ENCODE measurements around the gene MRC2. TPM values are rescaled to one million over a fixed set of nuclear protein-coding genes. Genes with fewer than 3 reads are reported as not detected.
"Not testable (repeated sequence)": the region's sequence is repeated elsewhere in the genome, so short reads cannot be mapped to it uniquely, and the experiment has no call there.

MRC2 gene
- polyA plus RNA-seq, 3 donors: 0.04 TPM; not detected in 2

DNA sequence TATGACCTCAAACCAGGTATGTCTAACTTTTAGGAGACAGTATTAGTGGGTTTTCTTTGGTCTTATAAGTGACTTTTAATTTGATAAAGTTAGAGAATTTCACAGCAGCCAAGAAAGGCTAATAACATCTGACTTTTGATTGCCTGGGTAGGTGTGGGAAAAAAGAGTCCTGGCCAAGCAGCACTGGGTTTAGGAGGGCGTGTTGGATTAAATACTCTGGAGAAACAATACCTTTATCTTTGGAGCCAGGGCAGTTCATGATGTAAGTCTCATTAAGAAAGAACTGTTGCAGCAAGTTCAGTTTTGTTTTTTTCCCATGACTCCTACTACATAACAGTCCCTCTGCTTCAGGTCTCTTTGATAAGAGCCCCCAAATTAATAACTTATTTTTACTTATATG lies 26.7 kb upstream of the MRC2 start:
- Histone ChIP-seq H3K27me3 (ENCODE audit: control insufficient read depth in 2 of 2, insufficient read depth in 2 of 2, low read length in 2 of 2) (no peaks in the 10 kb centered on the region), H3K4me3 (replicated peaks in 1 of 3; ENCODE audit: low read depth in 2 of 3, low read length in 3 of 3) (no peak overlapping the region), H3K9ac (ENCODE audit: insufficient read depth, low read length, poor library complexity, severe bottlenecking) (no peak overlapping the region), H3K9me3 (replicated peaks in 1 of 2; ENCODE audit: control insufficient read depth in 1 of 2, insufficient read depth in 1 of 2, low read length in 2 of 2) (no peaks in the 10 kb centered on the region), H3K79me2 (ENCODE audit: insufficient read depth, low read length) (no peaks in the 10 kb centered on the region), H3K4me1 (ENCODE audit: control insufficient read depth in 1 of 2, insufficient read depth in 2 of 2, low read length in 2 of 2) (no peaks in the 10 kb centered on the region), H3K4me2 (replicated peaks; ENCODE audit: extremely low read depth, low read length, poor library complexity, severe bottlenecking) (no peak overlapping the region), H3K27ac (ENCODE audit: low read depth in 1 of 2, low read length in 2 of 2) (no peak overlapping the region), H2AFZ (ENCODE audit: insufficient read depth, low read depth, low read length, poor library complexity, severe bottlenecking) (no peak overlapping the region), H4K20me1 (ENCODE audit: insufficient read depth, low read length) (peaks cover 3% of the 10 kb centered on the region), H3K36me3 (replicated peaks in 1 of 2; ENCODE audit: control insufficient read depth in 1 of 2, insufficient read depth in 2 of 2, low read length in 2 of 2) (peaks cover 75 to 98% of the 10 kb centered on the region in 2 donors)
- DNase-seq: no peak
- intact Hi-C loops (cut with micrococcal nuclease): no loop called here
- Mint-ChIP-seq H3K27ac (no peak overlapping the region), H3K4me1 (no peaks in the 10 kb centered on the region), H3K9me3 (peaks cover 0 to 4% (median 0%) of the 10 kb centered on the region in 7 donors), H3K36me3 (peaks cover 74 to 89% of the 10 kb centered on the region in 2 donors), H3K4me3 (no peak overlapping the region), H3K27me3 (ENCODE audit: low read depth in 3 of 3) (peaks cover 0 to 1% (median 1%) of the 10 kb centered on the region in 3 donors)
- no peak for TF ChIP-seq CTCF (IDR thresholded peaks at IDR 0.05)
- no CpG with 5 or more reads among the region's 1 CpG for WGBS (ENCODE audit: insufficient coverage)

DNA sequence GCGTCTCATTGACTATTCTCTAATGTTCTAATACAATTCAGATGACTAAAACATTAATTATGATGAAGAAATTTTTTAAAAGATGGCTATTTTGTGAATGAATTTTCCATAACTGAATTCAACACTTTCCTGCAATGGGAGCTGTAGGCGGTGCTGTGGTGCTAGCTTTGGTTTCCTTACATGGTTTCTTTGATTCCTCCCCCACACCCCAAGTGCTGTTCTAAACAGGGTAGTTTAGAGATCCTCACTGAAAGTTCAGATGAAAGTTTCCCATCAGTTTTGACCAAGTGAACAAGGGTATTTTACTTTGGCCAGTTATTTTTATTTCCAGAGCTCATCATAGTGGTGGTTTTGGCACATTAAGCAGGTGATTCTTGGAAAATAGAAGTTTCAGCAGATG lies 26.0 kb upstream of the MRC2 start:
- H3K36me3 Mint-ChIP-seq: peaks cover 75 to 89% of the 10 kb centered on the region in 2 donors

GRCh38 chr17:62603783-62604182 lies 23.7 kb upstream of the MRC2 start:
- H3K4me3 Mint-ChIP-seq; H3K27me3 Mint-ChIP-seq (ENCODE audit: low read depth in 3 of 3); H3K9ac ChIP-seq (ENCODE audit: insufficient read depth, low read length, poor library complexity, severe bottlenecking); H3K4me1 ChIP-seq (ENCODE audit: control insufficient read depth in 1 of 2, insufficient read depth in 2 of 2, low read length in 2 of 2); DNase-seq; H3K9me3 Mint-ChIP-seq; H3K79me2 ChIP-seq (ENCODE audit: insufficient read depth, low read length); H3K9me3 ChIP-seq (replicated peaks in 1 of 2; ENCODE audit: control insufficient read depth in 1 of 2, insufficient read depth in 1 of 2, low read length in 2 of 2); H3K4me3 ChIP-seq (replicated peaks in 1 of 3; ENCODE audit: low read depth in 2 of 3, low read length in 3 of 3); H3K4me1 Mint-ChIP-seq; H3K27me3 ChIP-seq (ENCODE audit: control insufficient read depth in 2 of 2, insufficient read depth in 2 of 2, low read length in 2 of 2); intact Hi-C loops (cut with micrococcal nuclease); H3K27ac ChIP-seq (ENCODE audit: low read depth in 1 of 2, low read length in 2 of 2); H3K4me2 ChIP-seq (replicated peaks; ENCODE audit: extremely low read depth, low read length, poor library complexity, severe bottlenecking); H4K20me1 ChIP-seq (ENCODE audit: insufficient read depth, low read length); H2AFZ ChIP-seq (ENCODE audit: insufficient read depth, low read depth, low read length, poor library complexity, severe bottlenecking): not testable (repeated sequence)
- H3K27ac Mint-ChIP-seq: peak overlapping the region in 1 of 7 donors; percentile 67
- H3K36me3 Mint-ChIP-seq: peaks cover 77 to 89% of the 10 kb centered on the region in 2 donors
- 100% methylated on average over 2 of the region's 6 CpGs for WGBS (ENCODE audit: insufficient coverage)
- H3K36me3 ChIP-seq (replicated peaks in 1 of 2; ENCODE audit: control insufficient read depth in 1 of 2, insufficient read depth in 2 of 2, low read length in 2 of 2): peaks cover 78 to 98% of the 10 kb centered on the region in 2 donors

More for the DNA sequence above, 26.0 kb upstream of the MRC2 start:
- TF ChIP-seq CTCF (IDR thresholded peaks at IDR 0.05): no peak
- Mint-ChIP-seq H3K27me3 (ENCODE audit: low read depth in 3 of 3) (peaks cover 0 to 1% (median 1%) of the 10 kb centered on the region in 3 donors), H3K4me3 (no peak overlapping the region), H3K4me1 (no peaks in the 10 kb centered on the region), H3K27ac (no peak overlapping the region), H3K9me3 (no peaks in the 10 kb centered on the region)
- H3K9me3 ChIP-seq (replicated peaks in 1 of 2; ENCODE audit: control insufficient read depth in 1 of 2, insufficient read depth in 1 of 2, low read length in 2 of 2): no peaks in the 10 kb centered on the region
- no peak overlapping the region for H3K9ac ChIP-seq (ENCODE audit: insufficient read depth, low read length, poor library complexity, severe bottlenecking)
- no peak overlapping the region for H3K27ac ChIP-seq (ENCODE audit: low read depth in 1 of 2, low read length in 2 of 2)
- H3K4me1 ChIP-seq (ENCODE audit: control insufficient read depth in 1 of 2, insufficient read depth in 2 of 2, low read length in 2 of 2): no peaks in the 10 kb centered on the region
- H3K79me2 ChIP-seq (ENCODE audit: insufficient read depth, low read length): no peaks in the 10 kb centered on the region
- no CpG with 5 or more reads among the region's 2 CpGs for WGBS (ENCODE audit: insufficient coverage)
- no peak overlapping the region for H3K4me3 ChIP-seq (replicated peaks in 1 of 3; ENCODE audit: low read depth in 2 of 3, low read length in 3 of 3)
- no peaks in the 10 kb centered on the region for H3K27me3 ChIP-seq (ENCODE audit: control insufficient read depth in 2 of 2, insufficient read depth in 2 of 2, low read length in 2 of 2)
- intact Hi-C loops (cut with micrococcal nuclease): no loop called here
- H3K36me3 ChIP-seq (replicated peaks in 1 of 2; ENCODE audit: control insufficient read depth in 1 of 2, insufficient read depth in 2 of 2, low read length in 2 of 2): peaks cover 75 to 98% of the 10 kb centered on the region in 2 donors
- H4K20me1 ChIP-seq (ENCODE audit: insufficient read depth, low read length): peaks cover 3% of the 10 kb centered on the region
- H3K4me2 ChIP-seq (replicated peaks; ENCODE audit: extremely low read depth, low read length, poor library complexity, severe bottlenecking): no peak overlapping the region
- H2AFZ ChIP-seq (ENCODE audit: insufficient read depth, low read depth, low read length, poor library complexity, severe bottlenecking): no peak overlapping the region
- no peak for DNase-seq
